ENCODE measurements around the gene ADAM30.
"Not testable (repeated sequence)": the region's sequence is repeated elsewhere in the genome, so short reads cannot be mapped to it uniquely, and the experiment has no call there.

Gene ADAM30

GRCh38 chr1:119873135-119874015 lies 22.9 kb downstream of the ADAM30 start:
- no peak for DNase-seq

GRCh38 chr1:119871881-119872280 lies 24.4 kb downstream of the ADAM30 start:
- no peak for DNase-seq

GRCh38 chr1:119870917-119871596 lies 25.3 kb downstream of the ADAM30 start:
- DNase-seq, result peak; percentile 12

- DNase-seq, result no peak
These were observed 26.3 kb downstream of the ADAM30 start for GRCh38 chr1:119869995-119870394.

- no peak for DNase-seq
These were observed 28.1 kb downstream of the ADAM30 start for GRCh38 chr1:119868176-119868575.

GRCh38 chr1:119866451-119866850 lies 29.9 kb downstream of the ADAM30 start:
- DNase-seq, result no peak

GRCh38 chr1:119865627-119866026 lies 30.7 kb downstream of the ADAM30 start:
- DNase-seq, result no peak

- no peak for DNase-seq
These were observed 34.0 kb downstream of the ADAM30 start for GRCh38 chr1:119862276-119862675.

- DNase-seq, result no peak
These were observed 34.8 kb downstream of the ADAM30 start for GRCh38 chr1:119861547-119861946.

GRCh38 chr1:119859647-119860046 lies 36.7 kb downstream of the ADAM30 start:
- DNase-seq, result no peak

GRCh38 chr1:119858556-119859214 lies 37.6 kb downstream of the ADAM30 start:
- DNase-seq, result not testable (repeated sequence)

- DNase-seq, result no peak
These were observed 38.2 kb downstream of the ADAM30 start for GRCh38 chr1:119858126-119858525.

- no peak for DNase-seq
These were observed 43.2 kb downstream of the ADAM30 start for GRCh38 chr1:119853155-119853554.

GRCh38 chr1:119844206-119844605 lies 52.1 kb downstream of the ADAM30 start:
- not testable (repeated sequence) for DNase-seq
